SW 1271 (cell line): ENCODE measurements around the gene TMEM61.
"Not testable (repeated sequence)": the region's sequence is repeated elsewhere in the genome, so short reads cannot be mapped to it uniquely, and the experiment has no call there.

Experiments
- DNase-seq, 2 experiments: peaks; one replicate each; lab custom pipeline; 2025; lab: John Stamatoyannopoulos, UW

The TMEM61 gene

DNA sequence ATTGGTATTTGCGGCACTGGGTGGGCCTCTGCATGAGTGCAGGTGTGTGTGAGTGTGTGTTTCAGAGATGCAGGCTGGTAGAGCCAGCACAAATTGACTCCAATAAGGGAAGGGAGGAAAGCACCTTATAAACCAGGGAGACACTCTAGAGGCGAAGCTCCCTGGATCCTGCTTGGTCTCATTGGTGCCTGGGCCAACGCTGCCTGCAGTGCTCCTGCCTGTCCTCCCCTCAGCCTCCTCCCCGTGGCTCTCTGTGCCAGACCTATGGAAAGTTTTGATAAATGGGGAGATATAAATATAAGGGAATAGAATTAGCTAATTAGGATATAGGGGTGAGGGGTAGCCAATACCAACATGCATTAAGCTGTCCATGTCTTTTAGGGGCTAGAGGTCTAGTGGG, 20.9 kb downstream of the TMEM61 start:
- DNase-seq = no peak

DNA sequence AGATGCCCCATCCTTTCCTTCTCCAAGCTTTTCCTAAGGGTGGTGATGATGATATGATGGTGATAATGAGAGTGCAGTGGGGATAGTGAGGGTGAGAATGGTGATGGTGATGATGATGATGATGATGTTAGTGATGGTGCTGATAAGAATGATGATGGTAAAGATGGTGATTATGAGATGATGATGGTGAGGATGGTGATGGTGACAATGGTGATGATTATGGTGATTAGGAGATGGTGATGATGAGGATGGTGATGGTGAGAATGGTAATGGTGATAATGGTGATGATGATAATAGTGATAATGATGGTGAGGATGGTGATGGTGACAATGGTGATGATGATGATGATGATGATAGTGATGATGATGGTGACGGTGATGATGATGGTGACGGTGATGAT, 22.3 kb downstream of the TMEM61 start:
- no peak for DNase-seq

DNA sequence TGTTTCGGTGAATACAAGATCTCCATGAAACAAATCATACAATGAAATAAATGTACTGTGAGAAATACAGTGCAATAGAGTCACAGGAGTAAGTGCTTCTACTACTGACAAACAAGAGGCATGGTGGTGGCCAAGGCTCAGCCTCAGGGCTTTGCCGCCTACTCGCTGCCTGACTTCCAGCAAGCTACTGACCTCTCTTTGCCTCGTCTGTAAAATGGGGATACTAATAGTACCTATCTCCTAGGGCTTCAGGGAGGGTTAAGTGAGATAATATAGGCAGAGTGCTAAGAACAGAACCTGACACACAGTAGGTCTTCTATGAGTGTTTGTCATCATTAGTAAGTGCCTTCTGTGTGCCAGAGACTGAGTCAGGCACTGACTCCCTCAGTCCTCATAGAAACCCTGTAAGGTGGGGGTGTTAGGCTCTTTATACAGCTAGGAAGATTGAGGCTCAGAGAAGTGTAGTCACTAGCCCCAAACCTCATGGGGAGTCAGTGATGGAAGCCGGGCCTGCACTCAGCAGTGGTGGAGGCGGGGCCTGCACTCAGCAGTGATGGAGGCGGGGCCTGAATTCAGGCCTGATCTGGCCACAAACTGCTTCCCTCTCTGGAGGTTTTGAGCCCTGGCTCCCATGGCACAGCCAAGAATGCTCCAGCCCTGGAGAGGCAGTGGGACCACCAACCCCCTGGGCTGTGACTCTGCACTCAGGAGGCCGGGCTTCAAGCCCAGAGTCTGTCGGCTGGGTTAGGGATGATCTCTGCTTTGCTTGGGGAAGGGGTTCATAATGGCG, 25.1 kb downstream of the TMEM61 start:
- peak in 1 of 2 experiments; percentile 8 for DNase-seq

DNA sequence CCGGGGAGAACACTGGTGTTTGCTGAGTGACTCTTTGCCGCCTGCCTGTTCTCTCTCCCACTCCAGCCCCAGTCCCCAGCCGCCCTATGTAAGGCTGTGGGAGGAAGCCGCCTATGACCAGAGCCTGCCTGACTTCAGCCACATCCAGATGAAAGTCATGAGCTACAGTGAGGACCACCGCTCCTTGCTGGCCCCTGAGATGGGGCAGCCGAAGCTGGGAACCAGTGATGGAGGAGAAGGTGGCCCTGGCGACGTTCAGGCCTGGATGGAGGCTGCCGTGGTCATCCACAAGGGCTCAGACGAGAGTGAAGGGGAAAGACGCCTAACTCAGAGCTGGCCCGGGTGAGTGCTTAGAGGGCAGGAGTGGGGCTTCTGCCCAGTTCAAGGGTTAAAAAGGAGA, 26.5 kb downstream of the TMEM61 start:
- DNase-seq = no peak

DNA sequence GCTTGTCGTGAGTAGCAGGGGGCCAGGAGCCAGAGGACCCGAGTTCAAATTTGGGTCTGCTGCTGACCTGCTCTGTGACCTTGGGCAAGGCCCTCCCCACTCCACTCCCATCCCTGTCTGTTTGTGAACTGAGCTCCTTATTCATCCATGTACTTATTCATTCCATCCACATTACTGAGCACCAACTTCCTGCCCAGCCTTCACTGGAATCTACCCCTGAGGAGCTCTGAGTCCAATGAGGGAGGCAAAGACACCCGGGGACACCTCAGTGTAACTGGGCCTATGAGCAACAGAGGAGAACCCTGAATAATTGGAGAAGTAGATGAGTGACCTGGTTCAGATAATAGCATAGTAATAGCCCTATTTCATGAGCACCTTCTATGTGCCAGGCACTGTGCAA, 27.2 kb downstream of the TMEM61 start:
- peak; percentile 17 to 57 for DNase-seq

DNA sequence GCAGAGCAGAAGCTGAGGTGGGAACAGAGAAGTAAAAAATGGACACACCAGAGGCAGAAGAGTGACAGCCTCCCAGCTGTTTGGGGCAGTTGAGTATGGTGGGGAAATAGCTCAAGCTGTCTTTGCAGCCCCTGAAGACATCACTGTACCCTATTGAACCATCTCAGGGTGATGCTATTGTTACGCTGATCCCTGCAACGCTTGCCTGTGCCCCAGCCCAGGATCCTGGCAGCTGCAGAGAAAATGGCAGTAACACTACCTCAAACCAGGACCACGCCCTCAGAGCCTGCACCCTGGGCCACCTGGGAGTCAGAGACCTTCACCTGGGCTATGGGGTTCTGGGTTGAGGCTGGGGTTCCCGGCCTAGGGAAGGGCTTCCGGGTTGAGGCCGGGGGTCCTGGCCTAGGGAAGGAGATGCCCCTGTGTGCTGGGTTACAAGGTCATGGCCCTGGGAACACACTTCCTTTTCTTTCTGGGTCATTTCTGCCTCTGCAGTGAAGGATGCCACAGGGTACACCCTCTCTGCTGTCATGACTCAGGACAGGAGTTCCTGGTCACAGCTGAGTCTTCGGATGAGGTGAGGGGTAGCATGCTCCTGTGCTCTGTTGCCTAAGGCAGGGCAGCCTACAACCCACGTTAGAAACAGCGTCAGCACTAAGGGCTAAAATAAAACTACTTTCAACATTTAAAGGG, 29.9 kb downstream of the TMEM61 start:
- DNase-seq = no peak

DNA sequence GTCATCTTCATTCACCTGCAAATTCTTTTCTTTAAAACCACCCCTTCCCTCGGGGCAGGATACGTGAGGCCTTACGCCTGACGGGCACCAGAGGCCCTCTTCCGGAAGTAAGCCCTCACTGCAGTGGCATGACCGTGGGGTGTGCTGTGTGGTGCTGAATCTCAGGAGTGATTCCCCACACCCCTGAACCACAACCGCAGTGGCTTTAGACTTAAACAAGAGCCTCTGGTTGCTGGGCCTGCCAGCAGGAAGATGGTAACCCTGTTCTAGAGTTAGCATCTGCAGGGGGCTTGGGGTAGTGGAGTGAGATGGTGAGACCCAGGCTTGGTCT, 30.4 kb downstream of the TMEM61 start:
- no peak for DNase-seq

DNA sequence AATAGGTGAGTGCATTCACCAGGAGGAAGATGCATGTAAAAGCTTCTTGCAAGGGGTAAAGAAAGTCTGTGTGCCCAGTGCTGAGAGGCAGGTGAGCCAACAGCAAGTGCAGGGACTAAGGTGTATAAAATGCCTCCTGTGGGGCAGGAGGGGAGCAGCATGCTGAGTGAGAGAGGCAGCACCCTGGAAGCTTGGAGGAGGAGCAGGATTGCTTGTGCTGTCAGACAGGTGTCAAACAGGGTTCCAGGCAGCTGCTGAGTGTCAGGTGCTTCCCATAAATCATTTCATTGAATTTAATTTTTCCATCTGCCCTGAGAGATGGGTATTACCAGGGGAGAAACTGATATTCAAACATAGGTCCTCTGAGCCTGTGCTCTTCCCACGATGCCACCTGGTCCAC, 32.2 kb downstream of the TMEM61 start:
- no peak for DNase-seq

DNA sequence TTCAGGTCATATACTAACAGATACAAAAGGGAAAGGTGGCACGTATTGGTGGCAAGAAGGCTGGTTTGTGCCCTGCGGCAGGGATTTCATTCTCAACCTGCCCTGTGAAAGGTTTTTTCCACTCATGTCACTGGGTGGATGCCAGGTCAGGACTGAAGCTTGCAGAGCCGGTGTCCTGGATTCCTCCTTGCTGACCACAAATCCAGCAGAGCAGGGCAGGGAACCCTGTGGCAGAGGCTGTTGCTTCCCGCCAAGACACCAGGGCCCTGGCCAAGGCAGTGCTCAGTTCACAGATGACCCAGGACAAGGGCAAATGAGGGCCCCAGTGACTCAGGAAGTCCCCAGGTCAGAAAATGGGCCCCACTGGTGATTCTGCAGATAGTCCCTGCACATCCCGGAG, 34.7 kb downstream of the TMEM61 start:
- no peak for DNase-seq

DNA sequence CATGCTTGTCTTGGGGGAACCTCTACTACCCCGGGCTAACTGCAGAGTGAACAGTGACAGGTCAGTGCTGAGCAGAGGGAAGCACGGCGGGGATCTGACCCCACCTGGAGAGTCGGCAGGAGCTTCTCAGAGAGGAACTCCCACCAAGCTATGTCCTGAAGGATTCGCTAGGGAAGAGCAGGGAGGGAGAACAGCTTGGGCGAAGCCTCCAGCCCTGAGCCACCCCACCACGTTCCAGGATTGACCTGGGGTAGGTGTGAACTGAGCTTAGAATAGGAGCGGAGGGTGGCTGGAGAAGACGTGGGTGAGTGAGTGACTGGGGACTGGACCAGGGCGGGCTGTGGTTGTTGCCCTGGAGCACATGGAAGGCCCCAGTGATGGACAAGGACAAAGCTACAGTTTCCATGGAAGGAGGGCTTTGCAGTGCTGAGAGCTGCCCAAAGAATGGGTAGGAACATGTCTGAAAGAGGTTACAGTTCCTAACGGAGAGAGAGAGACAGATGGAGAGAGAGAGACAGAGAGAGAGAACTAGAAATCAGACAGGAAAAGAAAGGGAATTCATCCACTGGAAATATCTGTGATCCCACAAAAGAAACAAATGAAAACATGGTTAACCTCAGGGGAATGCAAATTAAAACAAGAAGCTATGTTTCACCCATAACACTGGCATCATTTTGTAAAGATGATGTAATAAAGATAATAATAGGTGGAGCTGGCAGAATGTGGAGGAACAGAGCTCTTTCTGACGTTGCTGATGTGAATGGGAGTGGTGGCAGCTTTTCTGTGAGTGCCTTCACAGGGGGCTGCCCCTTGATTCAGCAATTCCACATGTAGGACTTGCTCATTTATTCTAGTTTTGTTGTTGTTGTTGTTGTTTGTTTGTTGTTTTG, 35.5 kb downstream of the TMEM61 start:
- DNase-seq = no peak

DNA sequence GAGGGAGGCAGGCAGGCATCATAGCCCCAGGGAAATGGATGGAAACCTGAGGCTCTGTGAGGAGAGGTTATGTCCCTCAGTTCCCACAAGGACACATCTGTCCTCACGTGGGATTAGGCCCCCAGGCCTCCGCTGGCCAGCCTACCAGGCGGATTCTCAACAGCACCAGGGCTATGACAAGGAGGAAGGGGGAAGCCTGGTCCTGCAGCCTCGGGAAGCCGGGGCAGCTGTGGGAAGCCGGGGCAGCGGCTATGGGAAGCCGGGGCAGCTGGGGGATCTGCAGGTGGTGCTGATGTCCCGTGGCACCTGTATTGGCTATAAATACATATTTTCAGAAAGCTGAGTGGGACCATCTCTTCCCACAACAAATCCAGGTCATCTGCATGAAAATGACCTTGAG, 38.0 kb downstream of the TMEM61 start:
- no peak for DNase-seq

DNA sequence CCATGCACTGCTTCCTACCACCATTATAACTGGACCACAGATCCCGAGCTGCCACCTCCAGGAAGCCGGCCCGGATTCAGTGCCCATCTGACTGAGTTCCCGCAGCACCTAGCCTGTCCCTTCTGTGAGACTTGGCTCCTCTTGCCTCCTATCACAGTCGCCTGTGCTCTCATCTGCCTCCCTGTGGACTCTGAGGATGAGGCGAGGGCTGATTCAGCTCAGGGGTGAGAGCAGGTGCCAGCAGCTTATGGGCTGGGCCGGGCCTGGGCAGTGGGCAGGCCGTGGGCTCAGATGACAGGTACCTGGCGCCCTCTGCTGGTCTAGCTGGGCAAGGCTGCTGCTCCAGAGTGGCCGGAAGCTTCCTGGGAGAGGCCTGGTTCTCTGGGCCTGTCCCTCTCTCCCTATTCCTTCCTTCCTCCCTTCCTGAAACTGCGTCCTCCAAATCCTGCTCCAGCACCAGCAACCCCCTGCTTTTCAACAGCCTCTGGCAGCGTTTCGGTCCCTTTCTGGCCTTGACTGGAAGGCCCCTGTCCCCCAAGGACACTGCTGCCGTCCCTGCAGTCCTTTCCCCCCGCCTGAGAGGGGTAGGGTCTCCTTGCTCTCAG, 41.6 kb downstream of the TMEM61 start:
- peak; percentile 42 to 76 for DNase-seq

DNA sequence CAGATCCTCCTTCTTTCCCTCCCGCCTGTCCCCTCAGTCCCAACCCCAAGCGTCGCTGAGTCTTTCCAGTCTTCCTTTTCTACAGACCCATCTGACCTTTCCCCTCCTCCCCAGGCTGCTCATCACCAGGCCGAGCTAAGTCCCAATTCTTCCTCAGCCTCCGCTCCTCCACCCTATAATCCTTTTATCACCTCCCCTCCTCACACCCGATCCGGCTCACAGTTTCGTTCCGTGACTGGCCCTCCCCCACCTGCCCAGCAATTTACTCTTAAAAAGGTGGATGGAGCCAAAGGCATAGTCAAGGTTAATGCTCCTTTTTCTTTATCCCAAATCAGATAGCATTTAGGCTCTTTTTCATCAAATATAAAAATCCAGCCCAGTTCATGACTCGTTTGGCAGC, 43.7 kb downstream of the TMEM61 start:
- not testable (repeated sequence) for DNase-seq

DNA sequence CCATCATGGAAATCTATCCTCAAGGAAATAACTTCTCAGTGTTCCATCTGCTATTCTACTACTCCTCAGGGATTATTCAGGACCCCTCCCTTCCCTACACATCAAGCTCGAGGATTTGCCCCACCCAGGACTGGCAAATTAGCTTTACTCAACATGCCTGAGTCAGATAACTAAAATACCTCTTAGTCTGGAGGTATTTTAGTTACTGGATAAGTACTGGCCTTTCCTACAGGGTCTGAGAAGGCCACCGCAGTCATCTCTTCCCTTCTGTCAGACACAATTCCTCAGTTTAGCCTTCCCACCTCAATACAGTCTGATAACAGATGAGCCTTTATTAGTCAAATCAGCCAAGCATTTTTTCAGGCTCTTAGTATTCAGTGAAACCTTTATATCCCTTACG, 46.3 kb downstream of the TMEM61 start:
- not testable (repeated sequence) for DNase-seq

DNA sequence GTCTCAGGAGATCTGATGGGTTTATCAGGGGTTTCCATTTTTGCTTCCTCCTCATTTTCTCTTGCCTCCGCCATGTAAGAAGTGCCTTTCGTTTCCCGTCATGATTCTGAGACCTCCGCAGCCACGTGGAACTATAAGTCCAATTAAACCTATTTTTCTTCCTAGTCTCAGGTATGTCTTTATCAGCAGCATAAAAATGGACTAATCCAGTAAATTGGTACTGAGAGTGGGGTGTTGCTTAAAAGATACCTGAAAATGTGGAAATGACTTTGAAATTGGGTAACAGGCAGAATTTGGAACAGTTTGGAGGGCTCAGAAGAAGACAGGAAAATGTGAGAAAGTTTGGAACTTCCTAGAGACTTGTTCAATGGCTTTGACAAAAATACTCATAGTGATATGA, 50.7 kb downstream of the TMEM61 start:
- not testable (repeated sequence) for DNase-seq

DNA sequence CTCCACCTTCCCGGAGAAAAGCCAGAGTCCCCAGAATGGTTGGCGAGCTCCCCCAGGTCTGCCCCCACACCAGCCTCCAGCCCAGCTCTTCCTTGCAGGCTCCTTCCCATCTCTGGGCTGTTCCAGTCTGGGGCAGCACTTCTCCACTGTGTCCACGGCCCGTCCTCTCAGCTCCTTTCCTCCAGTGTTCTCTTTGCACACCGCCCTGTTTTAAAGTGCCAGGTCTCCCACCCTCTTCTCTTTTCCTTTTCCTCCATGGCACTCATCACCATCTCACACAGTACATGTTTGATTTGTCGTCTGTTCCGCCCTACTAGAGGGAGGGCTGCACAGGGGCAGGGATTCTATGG, 52.8 kb downstream of the TMEM61 start:
- DNase-seq = no peak

DNA sequence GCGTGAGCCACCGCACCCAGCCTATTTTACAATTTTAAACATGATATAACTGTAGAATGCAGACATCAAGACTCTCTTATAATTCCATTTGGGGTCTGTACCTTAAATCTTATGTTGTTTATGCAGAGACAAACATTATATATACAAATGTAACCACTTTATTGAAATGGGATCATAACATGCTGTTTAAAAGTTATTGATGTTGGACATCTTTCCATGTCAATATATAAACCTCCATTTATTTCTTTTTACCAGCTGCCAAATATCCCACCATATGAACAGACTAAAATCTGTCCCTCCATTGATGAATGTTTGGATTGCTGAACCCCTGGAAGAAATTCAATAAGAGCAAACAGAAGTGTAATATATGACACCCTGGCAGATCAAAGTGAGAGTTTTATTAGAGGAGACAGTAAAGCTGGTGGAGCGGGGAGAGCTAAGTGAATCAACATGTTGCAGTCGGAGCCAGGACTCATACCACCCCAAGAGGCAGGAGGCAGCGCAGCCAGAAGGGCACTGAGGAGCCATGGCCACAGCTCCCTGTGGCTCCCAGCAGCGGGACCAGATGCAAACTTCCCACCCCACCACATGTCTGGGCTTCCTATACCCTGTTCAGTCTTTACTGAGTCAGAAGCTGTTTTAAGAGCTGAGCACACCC, 54.2 kb downstream of the TMEM61 start:
- DNase-seq = no peak

DNA sequence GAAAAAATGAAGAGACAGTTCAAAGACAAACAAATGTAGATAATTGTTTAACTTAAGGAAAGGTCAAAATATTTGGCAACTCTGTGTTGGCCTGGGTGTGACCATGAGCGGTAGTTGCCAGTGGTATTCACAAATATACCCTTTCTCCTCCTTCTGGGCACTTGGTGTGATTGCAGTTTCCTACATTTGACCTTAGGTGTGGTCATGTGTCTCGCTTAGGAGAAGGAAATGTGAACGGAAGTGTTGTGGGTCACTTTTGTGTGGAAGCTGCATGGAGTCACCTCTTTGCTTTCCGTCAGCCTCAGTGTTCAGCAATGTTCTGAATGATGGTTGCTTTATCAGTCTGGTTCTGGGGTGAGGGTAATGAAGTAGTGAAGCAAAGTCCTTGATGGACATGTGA, 55.5 kb downstream of the TMEM61 start:
- no peak for DNase-seq

DNA sequence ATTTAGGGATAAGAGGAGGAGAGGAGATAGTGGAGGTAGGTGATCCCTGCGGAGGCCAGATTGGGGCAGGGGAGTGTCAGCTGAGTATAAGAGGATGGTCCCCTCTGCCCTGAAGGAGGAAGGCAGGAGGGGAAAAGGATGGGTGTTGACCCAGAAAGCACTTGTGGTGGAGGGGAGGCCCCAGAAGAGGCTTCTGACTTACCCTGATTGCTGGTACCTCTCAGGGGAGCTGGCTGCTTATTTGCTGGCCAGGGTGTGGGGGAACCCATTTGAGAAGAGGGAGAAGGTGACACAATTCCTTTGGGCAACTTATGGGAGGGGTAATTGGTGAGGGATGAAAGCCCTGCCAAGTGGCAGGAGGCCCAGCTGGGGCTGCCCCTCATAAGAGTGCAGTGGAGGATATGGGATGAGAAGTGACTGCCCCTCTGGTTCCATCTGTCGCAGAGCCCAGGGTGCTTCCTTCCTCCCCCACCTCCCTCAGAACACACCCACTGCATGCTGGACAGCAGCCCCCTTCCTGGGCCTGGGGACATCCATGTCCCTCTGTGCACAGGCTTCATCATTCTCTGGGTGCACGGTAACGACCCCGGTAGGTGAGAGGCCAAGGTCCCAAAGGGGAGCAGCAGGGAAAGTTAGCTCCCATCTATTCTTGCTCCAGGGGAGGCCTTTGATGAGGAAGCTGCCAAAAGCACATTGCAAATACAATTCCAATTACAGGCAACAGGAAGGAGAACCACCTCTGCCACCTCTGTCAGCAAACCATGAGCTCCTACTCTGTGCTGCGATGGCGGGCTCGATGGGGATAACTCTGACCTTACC, 57.5 kb downstream of the TMEM61 start:
- DNase-seq = no peak

DNA sequence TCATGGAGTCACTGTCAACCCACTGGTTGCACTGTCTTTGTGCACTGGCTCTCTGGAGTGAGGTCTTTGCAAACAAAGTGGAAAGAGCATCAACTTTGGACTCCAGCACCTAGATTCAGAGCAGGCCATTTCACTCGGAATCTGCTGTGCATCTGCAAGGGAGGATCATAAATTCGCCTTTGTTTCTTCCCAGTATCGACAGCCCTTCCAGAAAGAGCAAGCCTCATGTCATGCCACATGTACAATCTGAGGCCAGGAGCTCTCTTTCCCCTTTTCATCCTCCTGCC, 58.1 kb downstream of the TMEM61 start:
- DNase-seq = no peak

DNA sequence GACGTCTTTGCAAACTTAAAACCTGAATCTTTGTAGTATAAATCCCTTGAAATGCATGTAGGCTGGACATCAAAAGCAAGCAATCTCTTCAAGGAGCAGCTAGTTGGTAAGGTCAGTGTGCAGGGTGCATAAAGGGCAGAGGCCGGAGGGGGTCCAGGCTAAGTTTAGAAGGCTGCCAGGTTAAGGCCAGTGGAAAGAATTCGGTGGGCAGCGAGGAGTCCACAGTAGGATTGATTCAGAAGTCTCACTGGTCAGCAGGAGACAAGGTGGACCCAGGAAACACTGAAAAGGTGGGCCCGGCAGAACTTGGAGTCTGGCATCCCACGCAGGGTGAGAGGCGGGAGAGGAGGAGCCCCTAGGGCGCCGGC, 58.5 kb downstream of the TMEM61 start:
- no peak for DNase-seq
